Stimulated activated CD4-positive, alpha-beta T cell treated with anti-CD3 and anti-CD28 coated beads, Interleukin-12 subunit alpha, Interleukin-12 subunit beta, amount 100 ng/mL, for 4 hours (primary cell): Measurements from ENCODE around the gene BLZF1.
"Not testable (repeated sequence)": the region's sequence is repeated elsewhere in the genome, so short reads cannot be mapped to it uniquely, and the experiment has no call there.

Experiments
- DNase-seq: peaks from one replicate; pipeline ENCODE4 v3.0.0-alpha.2; 2020

Gene BLZF1

DNA sequence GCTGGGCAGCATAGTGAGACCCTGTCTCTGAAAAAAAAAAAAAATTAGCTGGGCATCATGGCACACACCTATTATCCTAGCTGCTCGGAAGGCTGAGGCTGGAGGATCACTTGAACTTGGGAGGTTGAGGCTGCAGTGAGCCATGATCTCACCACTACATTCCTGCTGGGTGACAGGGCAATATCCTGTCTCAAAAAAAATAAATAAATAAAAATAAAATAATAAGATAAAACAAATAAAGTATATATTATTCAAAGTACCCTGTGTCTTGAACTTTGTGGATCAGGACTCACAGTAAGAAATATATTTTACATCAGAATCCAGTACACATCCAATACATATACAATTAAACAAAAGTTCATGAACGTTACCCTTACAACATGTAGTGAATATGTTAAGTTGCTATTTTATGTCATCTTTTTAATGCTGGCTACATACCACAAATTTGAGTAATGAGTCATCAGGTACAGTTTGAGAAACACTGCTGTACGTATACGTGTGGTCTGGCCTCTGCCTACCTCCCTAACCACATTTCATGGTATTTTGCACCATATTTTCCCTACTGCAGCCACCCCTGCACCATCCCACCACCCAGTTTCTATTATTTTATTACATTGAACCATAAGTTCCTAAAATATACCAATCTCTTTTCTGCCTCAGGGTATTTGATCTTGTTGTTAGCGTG is 4.8 kb upstream of the BLZF1 start:
- DNase-seq, result no peak

DNA sequence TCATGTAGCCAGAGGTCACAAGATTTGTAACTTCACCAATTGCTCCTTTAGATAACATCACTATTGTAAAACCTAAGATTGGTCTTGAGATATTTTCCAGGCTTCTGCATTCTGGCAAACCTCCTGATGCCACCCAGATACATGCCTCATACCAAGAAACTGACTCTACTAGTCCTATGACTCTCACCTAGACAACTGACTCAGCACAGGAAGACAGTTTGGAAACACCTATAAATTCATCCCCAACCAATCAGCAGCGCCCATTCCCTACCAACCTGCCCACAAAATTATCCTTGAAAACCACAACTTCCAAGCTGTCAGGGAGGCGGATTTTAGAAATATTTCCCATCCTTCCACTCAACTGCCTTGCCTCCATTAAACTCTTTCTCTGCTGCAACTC is 3.0 kb upstream of the BLZF1 start:
- DNase-seq, result no peak

DNA sequence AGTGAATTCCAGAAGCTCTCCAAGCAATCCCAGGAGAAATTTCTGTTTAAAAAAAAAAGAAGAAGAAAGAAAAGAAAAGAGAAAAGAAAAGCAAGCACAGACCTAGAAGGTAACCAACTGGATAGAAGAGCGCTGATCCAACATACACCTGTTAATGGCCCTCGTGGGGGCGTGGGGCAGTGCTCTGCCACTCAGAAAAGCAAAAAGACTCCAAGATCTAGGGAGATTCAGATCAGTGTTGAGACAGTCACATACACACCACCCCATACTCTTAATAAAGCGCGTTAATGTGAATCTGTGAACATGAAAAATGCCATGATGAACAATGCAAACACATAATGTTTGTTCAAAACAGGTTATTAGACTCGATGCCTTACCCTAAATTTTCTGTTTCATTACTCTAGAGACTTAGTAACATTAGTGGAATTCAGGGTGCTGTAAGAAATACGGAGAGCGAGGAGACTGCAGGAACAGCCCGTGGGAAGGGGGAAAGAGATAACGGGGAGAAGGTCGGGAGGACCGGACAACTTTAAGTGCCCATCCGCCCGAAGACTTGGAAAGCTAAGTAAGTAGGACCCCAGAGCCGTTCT is 804 bp upstream of the BLZF1 start:
- no peak for DNase-seq

- DNase-seq, result peak; percentile 17
Measured at GRCh38 chr1:169368406-169368769, 393 bp downstream of the BLZF1 start.

DNA sequence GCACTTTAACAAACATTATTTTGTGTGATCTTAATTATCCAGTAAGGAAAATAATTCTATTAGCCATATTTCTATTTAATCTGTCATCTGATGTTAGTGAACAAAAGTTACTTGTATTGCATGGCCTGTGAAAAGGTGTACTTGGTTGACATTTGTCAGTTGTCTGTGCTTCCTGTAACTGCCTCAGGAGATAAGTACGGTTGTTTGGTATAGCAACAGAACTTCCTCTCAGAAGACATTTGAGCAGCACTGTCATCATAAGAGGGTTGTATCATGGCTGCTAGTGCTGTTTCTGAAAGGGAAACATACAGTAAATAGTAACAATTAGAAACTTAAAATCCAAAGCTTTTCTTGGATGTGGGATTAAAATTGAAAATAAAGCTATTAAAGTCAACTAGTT is 3.4 kb downstream of the BLZF1 start:
- DNase-seq, result no peak

GRCh38 chr1:169381162-169381561 is 13.2 kb downstream of the BLZF1 start:
- no peak for DNase-seq

DNA sequence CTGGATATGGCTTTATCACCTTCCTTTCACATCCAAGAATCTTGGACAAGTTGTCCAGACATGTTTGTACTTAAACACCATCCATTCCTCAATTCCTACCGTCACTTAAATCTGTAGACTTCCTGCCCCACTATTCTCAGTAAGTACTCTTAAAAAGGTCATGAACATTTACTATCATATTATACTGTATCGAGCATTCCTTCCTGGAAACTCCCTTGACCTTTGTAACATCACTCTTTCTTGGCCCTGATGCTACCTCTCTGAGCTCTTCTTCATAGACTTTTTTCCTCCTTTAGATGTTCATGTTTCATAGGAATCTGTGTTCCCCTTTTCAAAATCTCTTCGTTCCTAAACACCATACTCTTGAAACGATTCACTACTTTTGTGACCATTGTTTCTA is 15.5 kb downstream of the BLZF1 start:
- DNase-seq, result no peak

- DNase-seq, result no peak
Measured at GRCh38 chr1:169387399-169387798, 19.4 kb downstream of the BLZF1 start.

- no peak for DNase-seq
Measured at GRCh38 chr1:169390303-169390702, 22.3 kb downstream of the BLZF1 start.

- no peak for DNase-seq
Measured at GRCh38 chr1:169392406-169392805, 24.4 kb downstream of the BLZF1 start.

GRCh38 chr1:169395955-169396354 is 28.0 kb downstream of the BLZF1 start:
- DNase-seq, result no peak

DNA sequence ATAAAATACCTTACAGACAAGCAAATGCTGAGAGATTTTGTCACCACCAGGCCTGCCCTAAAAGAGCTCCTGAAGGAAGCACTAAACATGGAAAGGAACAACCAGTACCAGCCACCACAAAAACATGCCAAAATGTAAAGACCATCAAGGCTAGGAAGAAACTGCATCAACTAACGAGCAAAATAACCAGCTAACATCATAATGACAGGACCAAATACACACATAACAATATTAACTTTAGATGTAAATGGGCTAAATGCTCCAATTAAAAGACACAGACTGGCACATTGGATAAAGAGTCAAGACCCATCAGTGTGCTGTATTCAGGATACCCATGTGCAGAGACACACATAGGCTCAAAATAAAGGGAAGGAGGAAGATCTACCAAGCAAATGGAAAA is 34.6 kb downstream of the BLZF1 start:
- not testable (repeated sequence) for DNase-seq

DNA sequence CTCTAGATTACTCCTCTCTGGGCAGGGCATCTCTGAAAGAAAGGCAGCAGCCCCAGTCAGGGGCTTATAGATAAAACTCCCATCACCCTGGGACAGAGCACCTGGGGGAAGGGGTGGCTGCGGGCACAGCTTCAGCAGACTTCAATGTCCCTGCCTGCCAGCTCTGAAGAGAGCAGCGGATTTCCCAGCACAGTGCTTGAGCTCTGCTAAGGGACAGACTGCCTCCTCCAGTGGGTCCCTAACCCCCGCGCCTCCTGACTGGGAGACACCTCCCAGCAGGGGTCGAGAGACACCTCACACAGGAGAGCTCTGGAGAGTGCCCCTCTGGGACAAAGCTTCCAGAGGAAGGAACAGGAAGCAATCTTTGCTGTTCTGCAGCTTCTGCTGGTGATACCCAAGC is 40.3 kb downstream of the BLZF1 start:
- DNase-seq, result not testable (repeated sequence)

DNA sequence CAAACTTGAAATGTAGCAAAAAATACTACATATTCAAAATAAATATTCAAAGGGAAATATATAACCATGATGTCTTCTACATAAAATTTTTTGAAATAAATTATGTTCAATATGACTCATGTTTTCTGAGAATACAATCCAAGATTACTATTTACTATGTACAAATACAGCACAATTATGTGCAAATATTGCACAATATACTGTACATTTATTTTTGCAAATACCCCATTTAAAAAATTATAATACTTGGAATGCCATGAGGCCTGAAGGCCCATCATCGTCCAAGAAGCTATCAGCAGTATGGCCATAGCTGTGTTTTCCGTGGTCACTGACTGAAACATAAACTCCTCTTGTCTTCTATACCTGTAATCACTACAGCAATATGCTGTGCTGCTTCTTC is 47.0 kb downstream of the BLZF1 start:
- DNase-seq, result no peak

- no peak for DNase-seq
Measured at GRCh38 chr1:169421309-169421708, 53.3 kb downstream of the BLZF1 start.

GRCh38 chr1:169426174-169426705 is 58.2 kb downstream of the BLZF1 start:
- DNase-seq, result no peak

DNA sequence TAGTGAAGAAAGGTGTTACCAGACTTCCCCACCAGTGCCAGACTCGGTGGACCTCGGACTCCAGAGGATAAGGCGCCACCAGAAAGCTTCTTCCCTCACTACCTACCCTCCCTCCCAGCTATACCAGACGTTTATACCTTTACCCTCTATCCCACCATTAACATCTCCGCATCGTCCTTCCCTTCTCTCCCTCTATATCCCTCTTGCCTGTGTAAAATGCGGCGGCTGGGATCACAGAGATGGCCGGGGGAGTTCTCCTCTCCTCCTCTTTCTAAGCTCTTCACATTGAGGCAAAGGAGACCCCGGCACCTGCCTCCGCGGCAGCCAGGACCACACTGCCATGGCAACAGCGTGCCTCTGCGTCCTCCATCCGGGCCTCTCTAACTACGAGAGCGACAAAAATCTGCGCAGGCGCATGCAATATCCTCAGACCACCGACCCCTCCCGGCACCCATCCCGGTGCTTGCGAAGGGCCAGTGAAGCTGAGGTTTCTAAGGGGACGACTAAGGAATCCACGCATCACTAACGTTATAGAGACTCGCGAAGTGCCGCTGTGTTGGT is 59.2 kb downstream of the BLZF1 start, which contains the start of gene CCDC181:
CCDC181 (minus strand) TSS at position 394 of the 561 bp plus-strand sequence. CDS start 2,547 bp downstream, outside the sequence.
- peak; percentile 41 for DNase-seq
